ENCODE data around the gene KMT5B.

The KMT5B gene

GRCh38 chr11:68116974-68117373 is 96.1 kb downstream of the KMT5B start:
- no peak for DNase-seq

GRCh38 chr11:68116126-68116525 is 97.0 kb downstream of the KMT5B start:
- no peak for DNase-seq

GRCh38 chr11:68115285-68115684 is 97.8 kb downstream of the KMT5B start:
- peak; percentile 12 for DNase-seq

- no peak for DNase-seq
Measured at GRCh38 chr11:68113986-68114385, 99.1 kb downstream of the KMT5B start.

GRCh38 chr11:68107689-68108088 is 105.4 kb downstream of the KMT5B start:
- DNase-seq = no peak

- DNase-seq = no peak
Measured at GRCh38 chr11:68106165-68106940, 106.7 kb downstream of the KMT5B start.

All from islet precursor cell (in vitro differentiated cells).